Measurements from ENCODE around the gene MTREX. TPM values are rescaled to one million over a fixed set of nuclear protein-coding genes. Genes with fewer than 3 reads are reported as not detected.

Gene MTREX
- total and polyA plus RNA-seq, 2 of the 8 experiments (the other 6 are each of a cell fraction or from before 2014, with no cell fraction given): 16.0 to 130 TPM

DNA sequence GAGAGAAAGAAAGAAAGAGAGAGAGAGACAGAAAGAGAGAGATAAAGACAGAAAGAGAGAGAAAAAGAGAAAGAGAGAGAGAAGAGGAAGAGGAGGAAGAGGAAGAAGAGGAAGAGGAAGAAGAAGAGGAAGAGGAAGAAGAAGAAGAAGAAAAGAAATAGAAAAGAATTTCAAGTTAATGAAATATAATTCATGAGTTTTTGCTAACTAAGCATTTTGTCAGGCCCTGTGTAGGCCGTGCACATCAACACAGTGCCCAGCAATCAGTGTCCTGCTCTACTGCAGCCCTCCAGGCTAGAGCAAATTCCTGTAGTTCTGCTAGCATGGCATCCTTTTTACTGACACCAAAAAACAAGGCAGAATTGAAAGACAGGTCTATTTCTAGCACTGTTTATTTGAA is 164.9 kb downstream of the MTREX start:
- Histone ChIP-seq H3K23ac (ENCODE audit: insufficient read length) (no peak overlapping the region), H3K27me3 (replicated peaks in 1 of 4; ENCODE audit: control insufficient read depth in 3 of 4, extremely low read depth in 1 of 4, insufficient read depth in 3 of 4, low read length in 3 of 4) (no peaks in the 10 kb centered on the region), H2BK20ac (ENCODE audit: low read length) (no peak overlapping the region), H2BK5ac (ENCODE audit: low read depth, low read length) (no peak overlapping the region), H4K91ac (replicated peaks; ENCODE audit: insufficient read length, low read length) (no peak overlapping the region), H3K23me2 (ENCODE audit: low read depth, low read length) (no peaks in the 10 kb centered on the region), H2BK15ac (ENCODE audit: low read length) (no peak overlapping the region), H3K14ac (ENCODE audit: insufficient read length) (no peak overlapping the region), H3K4me3 (ENCODE audit: extremely low read depth in 1 of 4, insufficient read depth in 2 of 4, low read depth in 3 of 4, low read length in 4 of 4) (no peak overlapping the region), H3K36me3 (ENCODE audit: control insufficient read depth in 2 of 4, insufficient read depth in 4 of 4, low read length in 3 of 4) (peaks cover 1 to 21% (median 4%) of the 10 kb centered on the region in 4 experiments; a peak in 3 of 8 replicates), H3K18ac (ENCODE audit: extremely low read depth, low read length) (no peak overlapping the region), H3K9ac (replicated peaks in 1 of 4; ENCODE audit: extremely low read depth in 1 of 4, low read depth in 3 of 4, low read length in 3 of 4) (no peak overlapping the region), H3K9me3 (ENCODE audit: insufficient read depth in 2 of 2, low read depth in 1 of 2, low read length in 1 of 2) (no peaks in the 10 kb centered on the region), H2BK12ac (ENCODE audit: low read depth, low read length) (no peak overlapping the region), H4K20me1 (replicated peaks in 1 of 2; ENCODE audit: control insufficient read depth in 1 of 2, insufficient read depth in 2 of 2, low read length in 2 of 2) (peaks cover 0 to 2% of the 10 kb centered on the region in 2 experiments), H2BK120ac (replicated peaks; ENCODE audit: low read depth, low read length) (no peak overlapping the region), H3K4me1 (replicated peaks in 1 of 4; ENCODE audit: control insufficient read depth in 3 of 4, insufficient read depth in 4 of 4, low read length in 3 of 4) (peaks cover 0 to 3% (median under 1%) of the 10 kb centered on the region in 4 experiments; a peak in 3 of 7 replicates), H3K56ac (replicated peaks; ENCODE audit: insufficient read length, low read depth, low read length) (no peak overlapping the region), H3K79me2 (ENCODE audit: control insufficient read depth in 1 of 2, insufficient read depth in 2 of 2, low read length in 2 of 2) (peaks cover 0 to 81% of the 10 kb centered on the region in 2 experiments; a peak in 2 of 4 replicates), H3K4me2 (ENCODE audit: insufficient read depth in 1 of 2, low read depth in 2 of 2, low read length in 2 of 2) (no peak overlapping the region), H3K4ac (replicated peaks; ENCODE audit: insufficient read length, low read depth, low read length) (no peak overlapping the region), H3K27ac (ENCODE audit: low read depth, low read length) (no peak overlapping the region), H2AK5ac (ENCODE audit: low read depth, low read length) (no peak overlapping the region), H4K8ac (ENCODE audit: extremely low read depth, insufficient read depth, low read length) (no peak overlapping the region), H4K5ac (ENCODE audit: insufficient read length, low read depth, low read length) (no peak overlapping the region), H2AFZ (ENCODE audit: low read length) (no peak overlapping the region), H3K79me1 (ENCODE audit: low read depth, low read length) (peaks cover 2% of the 10 kb centered on the region; the same call in 1 of the 2 replicates)
- FAIRE-seq (no peak), DNase-seq (ENCODE audit: low read depth in 1 of 2, low spot score in 2 of 2) (no peak)
- 93% methylated on average over 1 of the region's 1 CpG; no CpG with 5 or more reads in 1 of the 2 experiments for WGBS, 2 experiments (ENCODE audit: extremely low coverage in 1 of 2, insufficient coverage in 1 of 2, insufficient read length in 1 of 2, insufficient replicate concordance in 2 of 2, low coverage in 1 of 2, low lambda C conversion rate in 2 of 2, missing lambda C conversion rate in 1 of 2)
- CTCF ChIA-PET (ENCODE audit: partially characterized antibody): interaction anchor here (0.7 to 1.1 kb wide), 2 partner anchors 67 to 219 kb away, joined by 3 read pairs; no protein-coding TSS in a partner anchor
- TF ChIP-seq HDAC2 (IDR thresholded peaks at IDR 0.05; ENCODE audit: borderline replicate concordance in 1 of 2, low read depth in 2 of 2, low read length in 2 of 2): no peak
- TF ChIP-seq MAFK (IDR thresholded peaks at IDR 0.05; ENCODE audit: low read depth, low read length): peak; percentile 65; the same call in 1 of the 2 replicates
- POLR2A ChIA-PET (ENCODE audit: partially characterized antibody): no interaction called here

Other genes starting within 250 kb of the MTREX start
- gene GZMA, start 205.3 kb upstream of the MTREX start, total RNA-seq (2021; fragmentation: NEBNext Ultra II Directional; extraction: Animal tissue kit (Norgen Biotek cat#: 25700)): not detected in 2 replicates
- gene GZMA, start 205.3 kb upstream of the MTREX start, polyA plus RNA-seq (2011; rRNA removed): not detected in 2 replicates
- gene GPX8, start 147.8 kb upstream of the MTREX start, total RNA-seq (2021; fragmentation: NEBNext Ultra II Directional; extraction: Animal tissue kit (Norgen Biotek cat#: 25700)): 55.5 and 60.4 TPM in 2 replicates
- gene GPX8, start 147.8 kb upstream of the MTREX start, polyA plus RNA-seq (2011; rRNA removed): 11.2 and 19.5 TPM in 2 replicates
- not detected in 2 replicates for gene CDC20B, start 134.8 kb upstream of the MTREX start, total RNA-seq (2021; fragmentation: NEBNext Ultra II Directional; extraction: Animal tissue kit (Norgen Biotek cat#: 25700))
- gene CDC20B, start 134.8 kb upstream of the MTREX start, polyA plus RNA-seq (2011; rRNA removed): 0.06 and 0.08 TPM in 2 replicates
- not detected in 2 replicates for gene MCIDAS, start 80.7 kb upstream of the MTREX start, total RNA-seq (2021; fragmentation: NEBNext Ultra II Directional; extraction: Animal tissue kit (Norgen Biotek cat#: 25700))
- 0.15 and 0.17 TPM in 2 replicates for gene MCIDAS, start 80.7 kb upstream of the MTREX start, polyA plus RNA-seq (2011; rRNA removed)
- gene CCNO, start 74.4 kb upstream of the MTREX start, total RNA-seq (2021; fragmentation: NEBNext Ultra II Directional; extraction: Animal tissue kit (Norgen Biotek cat#: 25700)): 0.27 and 0.41 TPM in 2 replicates
- 0.14 and 0.33 TPM in 2 replicates for gene CCNO, start 74.4 kb upstream of the MTREX start, polyA plus RNA-seq (2011; rRNA removed)
- gene DHX29, start 295 bp upstream of the MTREX start, total RNA-seq (2021; fragmentation: NEBNext Ultra II Directional; extraction: Animal tissue kit (Norgen Biotek cat#: 25700)): 32.1 and 33.0 TPM in 2 replicates
- gene DHX29, start 295 bp upstream of the MTREX start, polyA plus RNA-seq (2011; rRNA removed): 2.5 and 3.4 TPM in 2 replicates
- gene PLPP1, start 227.0 kb downstream of the MTREX start, total RNA-seq (2021; fragmentation: NEBNext Ultra II Directional; extraction: Animal tissue kit (Norgen Biotek cat#: 25700)): 43.7 and 47.2 TPM in 2 replicates
- 66.4 and 91.3 TPM in 2 replicates for gene PLPP1, start 227.0 kb downstream of the MTREX start, polyA plus RNA-seq (2011; rRNA removed)